Vagina (tissue), 2 donors: ENCODE results near the gene C2CD2.

ENCODE experiments used
- CTCF ChIP-seq, 3 experiments: fragments of 450-650 bp in 2 of 3; fragments of 200-600 bp in 1 of 3; sonication (generic) in 1 of 3; IDR thresholded peaks; one replicate each; pipeline ENCODE4 v1.5.1; 2017 to 2019; ENCODE audit warnings: antibody characterized with exemption in 3 of 3, mild to moderate bottlenecking in 2 of 3, moderate library complexity in 2 of 3
- POLR2A ChIP-seq, 2 donors: fragments of 450-650 bp; IDR thresholded peaks; one replicate each; pipeline ENCODE4 v1.6.1; 2017; ENCODE audit warnings: antibody characterized with exemption in 2 of 2, mild to moderate bottlenecking in 2 of 2, moderate library complexity in 2 of 2

- TF ChIP-seq POLR2A (IDR thresholded peaks at IDR 0.05), result no peak
- TF ChIP-seq CTCF (IDR thresholded peaks at IDR 0.05), result no peak
Observed at GRCh38 chr21:41884501-41885030, 69.3 kb downstream of the C2CD2 start.
